ENCODE measurements around the gene TPCN1. TPM values are rescaled to one million over a fixed set of nuclear protein-coding genes. Genes with fewer than 3 reads are reported as not detected.

Gene TPCN1
- total RNA-seq, 1 experiment from 2014 or later = 29.7 TPM

DNA sequence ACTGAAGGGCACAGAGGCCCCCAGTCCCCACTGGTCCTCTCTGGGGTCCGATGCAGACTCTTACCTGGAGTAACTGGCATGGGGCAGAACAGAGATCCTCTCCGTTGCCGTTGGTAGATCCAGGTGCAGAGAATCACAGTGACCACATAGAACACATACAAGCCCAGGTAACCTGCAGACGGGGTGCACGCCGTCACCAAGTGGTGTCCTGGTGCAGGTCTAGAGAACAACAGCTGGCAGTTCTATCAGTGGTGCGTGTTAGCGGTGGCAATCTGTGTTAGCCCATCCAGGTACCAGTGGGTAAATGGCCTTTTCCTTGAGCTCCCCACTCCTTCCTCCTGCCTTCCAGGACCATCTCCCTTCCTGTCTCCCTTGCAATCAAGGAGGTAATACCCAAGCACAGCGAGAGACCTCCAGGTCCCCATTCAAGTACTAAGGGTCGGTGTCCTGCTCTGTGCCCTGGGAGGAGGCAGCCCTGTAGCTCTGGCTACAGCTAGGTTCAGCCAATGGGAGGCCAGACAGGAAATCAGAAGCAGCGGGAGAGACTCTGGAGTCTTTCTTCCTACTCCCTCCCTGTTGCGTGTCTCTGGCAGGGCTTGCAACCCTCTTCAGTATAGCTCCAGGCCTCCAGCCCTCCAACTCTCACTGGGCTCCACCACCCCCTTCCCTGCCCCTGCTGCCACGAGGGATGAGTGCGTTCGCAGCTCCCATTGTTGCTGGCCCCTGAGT, 97.8 kb downstream of the TPCN1 start:
- ATAC-seq (no peak), DNase-seq (ENCODE audit: low read depth, low spot score) (no peak)
- H3K27ac ChIP-seq (ENCODE audit: low read depth, low read length) = no peak overlapping the region
- intact Hi-C loops (cut with micrococcal nuclease) = no loop called here
- TF ChIP-seq POLR2A (IDR thresholded peaks at IDR 0.05; ENCODE audit: borderline replicate concordance, extremely low read depth, insufficient read depth, insufficient read length) (no peak), TCF7L2 (IDR thresholded peaks at IDR 0.05; ENCODE audit: borderline replicate concordance, extremely low read depth, insufficient read depth, insufficient read length) (no peak), ZFX (IDR thresholded peaks at IDR 0.05) (no peak), SIN3A (IDR thresholded peaks at IDR 0.05; ENCODE audit: low read depth) (no peak), CEBPB (IDR thresholded peaks at IDR 0.05; ENCODE audit: low read depth) (no peak), JUND (IDR thresholded peaks at IDR 0.05) (no peak), CBX3 (IDR thresholded peaks at IDR 0.05; ENCODE audit: low read depth) (no peak), EGR1 (IDR thresholded peaks at IDR 0.05; ENCODE audit: low read depth) (no peak), YY1 (IDR thresholded peaks at IDR 0.05; ENCODE audit: extremely low read depth, insufficient replicate concordance, low read depth, low read length) (no peak), POLR2AphosphoS5 (IDR thresholded peaks at IDR 0.05; ENCODE audit: low read depth, low read length) (no peak), EZH2phosphoT487 (IDR thresholded peaks at IDR 0.05; ENCODE audit: borderline replicate concordance) (no peak), SRF (IDR thresholded peaks at IDR 0.05; ENCODE audit: low read depth) (no peak), SP1 (IDR thresholded peaks at IDR 0.05; ENCODE audit: low read depth) (no peak), RAD21 (IDR thresholded peaks at IDR 0.05; ENCODE audit: low read depth) (no peak)
- TF ChIP-seq, protein P1, sequence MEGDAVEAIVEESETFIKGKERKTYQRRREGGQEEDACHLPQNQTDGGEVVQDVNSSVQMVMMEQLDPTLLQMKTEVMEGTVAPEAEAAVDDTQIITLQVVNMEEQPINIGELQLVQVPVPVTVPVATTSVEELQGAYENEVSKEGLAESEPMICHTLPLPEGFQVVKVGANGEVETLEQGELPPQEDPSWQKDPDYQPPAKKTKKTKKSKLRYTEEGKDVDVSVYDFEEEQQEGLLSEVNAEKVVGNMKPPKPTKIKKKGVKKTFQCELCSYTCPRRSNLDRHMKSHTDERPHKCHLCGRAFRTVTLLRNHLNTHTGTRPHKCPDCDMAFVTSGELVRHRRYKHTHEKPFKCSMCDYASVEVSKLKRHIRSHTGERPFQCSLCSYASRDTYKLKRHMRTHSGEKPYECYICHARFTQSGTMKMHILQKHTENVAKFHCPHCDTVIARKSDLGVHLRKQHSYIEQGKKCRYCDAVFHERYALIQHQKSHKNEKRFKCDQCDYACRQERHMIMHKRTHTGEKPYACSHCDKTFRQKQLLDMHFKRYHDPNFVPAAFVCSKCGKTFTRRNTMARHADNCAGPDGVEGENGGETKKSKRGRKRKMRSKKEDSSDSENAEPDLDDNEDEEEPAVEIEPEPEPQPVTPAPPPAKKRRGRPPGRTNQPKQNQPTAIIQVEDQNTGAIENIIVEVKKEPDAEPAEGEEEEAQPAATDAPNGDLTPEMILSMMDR (IDR thresholded peaks at IDR 0.05 in 2 of 3, conservative IDR thresholded peaks at IDR 0.05 in 1 of 3; ENCODE audit: borderline replicate concordance in 1 of 3, insufficient read depth in 1 of 3, low read depth in 2 of 3, low read length in 2 of 3) = no peak
- TF ChIP-seq, protein P2, sequence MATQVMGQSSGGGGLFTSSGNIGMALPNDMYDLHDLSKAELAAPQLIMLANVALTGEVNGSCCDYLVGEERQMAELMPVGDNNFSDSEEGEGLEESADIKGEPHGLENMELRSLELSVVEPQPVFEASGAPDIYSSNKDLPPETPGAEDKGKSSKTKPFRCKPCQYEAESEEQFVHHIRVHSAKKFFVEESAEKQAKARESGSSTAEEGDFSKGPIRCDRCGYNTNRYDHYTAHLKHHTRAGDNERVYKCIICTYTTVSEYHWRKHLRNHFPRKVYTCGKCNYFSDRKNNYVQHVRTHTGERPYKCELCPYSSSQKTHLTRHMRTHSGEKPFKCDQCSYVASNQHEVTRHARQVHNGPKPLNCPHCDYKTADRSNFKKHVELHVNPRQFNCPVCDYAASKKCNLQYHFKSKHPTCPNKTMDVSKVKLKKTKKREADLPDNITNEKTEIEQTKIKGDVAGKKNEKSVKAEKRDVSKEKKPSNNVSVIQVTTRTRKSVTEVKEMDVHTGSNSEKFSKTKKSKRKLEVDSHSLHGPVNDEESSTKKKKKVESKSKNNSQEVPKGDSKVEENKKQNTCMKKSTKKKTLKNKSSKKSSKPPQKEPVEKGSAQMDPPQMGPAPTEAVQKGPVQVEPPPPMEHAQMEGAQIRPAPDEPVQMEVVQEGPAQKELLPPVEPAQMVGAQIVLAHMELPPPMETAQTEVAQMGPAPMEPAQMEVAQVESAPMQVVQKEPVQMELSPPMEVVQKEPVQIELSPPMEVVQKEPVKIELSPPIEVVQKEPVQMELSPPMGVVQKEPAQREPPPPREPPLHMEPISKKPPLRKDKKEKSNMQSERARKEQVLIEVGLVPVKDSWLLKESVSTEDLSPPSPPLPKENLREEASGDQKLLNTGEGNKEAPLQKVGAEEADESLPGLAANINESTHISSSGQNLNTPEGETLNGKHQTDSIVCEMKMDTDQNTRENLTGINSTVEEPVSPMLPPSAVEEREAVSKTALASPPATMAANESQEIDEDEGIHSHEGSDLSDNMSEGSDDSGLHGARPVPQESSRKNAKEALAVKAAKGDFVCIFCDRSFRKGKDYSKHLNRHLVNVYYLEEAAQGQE (IDR thresholded peaks at IDR 0.05; ENCODE audit: low read depth) = no peak
- TF ChIP-seq, protein P3, sequence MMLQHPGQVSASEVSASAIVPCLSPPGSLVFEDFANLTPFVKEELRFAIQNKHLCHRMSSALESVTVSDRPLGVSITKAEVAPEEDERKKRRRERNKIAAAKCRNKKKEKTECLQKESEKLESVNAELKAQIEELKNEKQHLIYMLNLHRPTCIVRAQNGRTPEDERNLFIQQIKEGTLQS (IDR thresholded peaks at IDR 0.05) = no peak
- TF ChIP-seq, protein P4, sequence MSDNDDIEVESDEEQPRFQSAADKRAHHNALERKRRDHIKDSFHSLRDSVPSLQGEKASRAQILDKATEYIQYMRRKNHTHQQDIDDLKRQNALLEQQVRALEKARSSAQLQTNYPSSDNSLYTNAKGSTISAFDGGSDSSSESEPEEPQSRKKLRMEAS (IDR thresholded peaks at IDR 0.05) = no peak
- TF ChIP-seq, protein P5, sequence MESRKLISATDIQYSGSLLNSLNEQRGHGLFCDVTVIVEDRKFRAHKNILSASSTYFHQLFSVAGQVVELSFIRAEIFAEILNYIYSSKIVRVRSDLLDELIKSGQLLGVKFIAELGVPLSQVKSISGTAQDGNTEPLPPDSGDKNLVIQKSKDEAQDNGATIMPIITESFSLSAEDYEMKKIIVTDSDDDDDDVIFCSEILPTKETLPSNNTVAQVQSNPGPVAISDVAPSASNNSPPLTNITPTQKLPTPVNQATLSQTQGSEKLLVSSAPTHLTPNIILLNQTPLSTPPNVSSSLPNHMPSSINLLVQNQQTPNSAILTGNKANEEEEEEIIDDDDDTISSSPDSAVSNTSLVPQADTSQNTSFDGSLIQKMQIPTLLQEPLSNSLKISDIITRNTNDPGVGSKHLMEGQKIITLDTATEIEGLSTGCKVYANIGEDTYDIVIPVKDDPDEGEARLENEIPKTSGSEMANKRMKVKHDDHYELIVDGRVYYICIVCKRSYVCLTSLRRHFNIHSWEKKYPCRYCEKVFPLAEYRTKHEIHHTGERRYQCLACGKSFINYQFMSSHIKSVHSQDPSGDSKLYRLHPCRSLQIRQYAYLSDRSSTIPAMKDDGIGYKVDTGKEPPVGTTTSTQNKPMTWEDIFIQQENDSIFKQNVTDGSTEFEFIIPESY (IDR thresholded peaks at IDR 0.05; ENCODE audit: extremely low read depth, insufficient replicate concordance, low read length) = no peak
- H3K79me2 ChIP-seq (ENCODE audit: insufficient read depth, low read length) = no peaks in the 10 kb centered on the region; the same call in 1 of the 2 replicates
- no TSS peak for BruUV-seq (replicated peaks)
- H3K4me1 ChIP-seq (ENCODE audit: control insufficient read depth in 1 of 2, insufficient read depth in 2 of 2, low read length in 2 of 2) = no peaks in the 10 kb centered on the region
- peaks cover 23 to 28% of the 10 kb centered on the region in 2 experiments for H3K36me3 ChIP-seq (ENCODE audit: control insufficient read depth in 1 of 2, insufficient read depth in 2 of 2, low read length in 2 of 2)
- H4K20me1 ChIP-seq (ENCODE audit: insufficient read depth) = no peaks in the 10 kb centered on the region
- H2AFZ ChIP-seq (ENCODE audit: low read depth, low read length, poor library complexity, severe bottlenecking) = no peak overlapping the region
- CTCF ChIA-PET = no interaction called here
- no peak overlapping the region for H3K4me3 ChIP-seq (replicated peaks in 1 of 2; ENCODE audit: low read depth in 1 of 2, low read length in 2 of 2)
- H3K9me2 ChIP-seq (ENCODE audit: insufficient read depth) = no peaks in the 10 kb centered on the region
- RAD21 ChIA-PET (ENCODE audit: low non-redundant PET in 1 of 2, low total read pairs in 2 of 2, uncharacterized antibody in 2 of 2, unreplicated experiment in 2 of 2) = no interaction called here
- no peak overlapping the region for H3K4me2 ChIP-seq (ENCODE audit: low read length)
- no peaks in the 10 kb centered on the region for H3K27me3 ChIP-seq (ENCODE audit: insufficient read depth, low read length)
- H3K9ac ChIP-seq (ENCODE audit: low read length) = no peak overlapping the region
- POLR2A ChIA-PET = no interaction called here
- no peaks in the 10 kb centered on the region for H3K9me3 ChIP-seq (ENCODE audit: control insufficient read depth in 1 of 2, insufficient read depth in 1 of 2, low read depth in 1 of 2, low read length in 2 of 2)

Measured in HCT116 (cell line).